ENCODE measurements around the gene POLN. TPM values are rescaled to one million over a fixed set of nuclear protein-coding genes. Genes with fewer than 3 reads are reported as not detected.

The POLN gene
- total RNA-seq, 2 donors from 2014 or later = 1.6 to 2.8 TPM

DNA sequence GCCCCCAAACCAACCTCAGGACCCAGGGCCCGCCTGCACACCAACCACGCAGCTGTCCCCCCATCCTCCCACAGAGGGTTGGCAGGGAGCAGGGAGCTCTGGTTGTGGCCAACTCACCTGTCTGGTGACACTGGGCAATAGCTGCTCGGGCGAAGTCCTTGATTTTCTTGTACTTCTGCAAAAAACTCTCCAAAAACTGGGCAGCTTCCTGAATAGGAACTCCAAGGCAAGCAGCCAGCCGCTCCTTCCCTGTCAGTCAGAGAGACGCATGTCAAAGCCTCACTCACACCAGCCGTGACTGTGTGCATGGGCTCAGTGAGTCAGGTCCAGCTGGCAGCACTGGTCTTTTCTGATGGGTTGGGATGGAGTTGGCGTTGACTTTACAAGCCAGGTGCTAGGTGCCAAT lies 156.4 kb downstream of the POLN start:
- intact Hi-C loops (cut with DNase I) = no loop called here
- TF ChIP-seq CTCF (IDR thresholded peaks at IDR 0.05) = no peak
- H3K4me1 ChIP-seq = no peaks in the 10 kb centered on the region
- DNase-seq = peak; percentile 8
- no peak overlapping the region for H3K4me3 ChIP-seq
- H3K27me3 ChIP-seq = no peaks in the 10 kb centered on the region
- no peak overlapping the region for H3K9ac ChIP-seq (ENCODE audit: low read depth in 2 of 2, low read length in 2 of 2)
- no peaks in the 10 kb centered on the region for H3K9me3 ChIP-seq
- H3K27ac ChIP-seq = no peak overlapping the region
- no peaks in the 10 kb centered on the region for H3K36me3 ChIP-seq

- H3K9ac ChIP-seq (ENCODE audit: low read depth in 2 of 2, low read length in 2 of 2) = no peak overlapping the region
- H3K27ac ChIP-seq = no peak overlapping the region
- H3K4me1 ChIP-seq = no peaks in the 10 kb centered on the region
- intact Hi-C loops (cut with DNase I) = no loop called here
- TF ChIP-seq CTCF (IDR thresholded peaks at IDR 0.05) = no peak
- no peaks in the 10 kb centered on the region for H3K27me3 ChIP-seq
- H3K36me3 ChIP-seq = no peaks in the 10 kb centered on the region
- no peak overlapping the region for H3K4me3 ChIP-seq
- peak; percentile 7 for DNase-seq
- no peaks in the 10 kb centered on the region for H3K9me3 ChIP-seq
Measured at GRCh38 chr4:2084316-2084715, 157.6 kb downstream of the POLN start.

DNA sequence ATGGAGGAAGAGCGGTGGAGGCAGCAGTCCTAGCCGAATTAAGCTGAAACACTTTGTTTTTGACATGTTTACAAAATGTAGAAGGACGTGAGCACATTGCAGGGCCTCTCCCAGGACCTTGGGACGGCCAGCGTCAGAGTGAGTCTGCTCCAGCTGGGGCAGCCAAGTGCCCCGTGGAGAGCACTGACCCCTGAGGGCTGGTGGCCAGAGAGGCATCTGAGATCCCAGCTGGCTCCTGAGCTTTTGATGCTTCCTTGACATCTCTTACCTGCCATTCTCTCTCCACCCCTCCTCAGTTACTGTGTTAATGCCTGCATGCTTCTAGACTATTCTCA lies 158.1 kb downstream of the POLN start:
- H3K9ac ChIP-seq (ENCODE audit: low read depth in 2 of 2, low read length in 2 of 2) = no peak overlapping the region
- H3K27me3 ChIP-seq = no peaks in the 10 kb centered on the region
- peak; percentile 4 for DNase-seq
- H3K4me3 ChIP-seq = no peak overlapping the region
- H3K4me1 ChIP-seq = no peaks in the 10 kb centered on the region
- H3K36me3 ChIP-seq = no peaks in the 10 kb centered on the region
- intact Hi-C loops (cut with DNase I) = no loop called here
- no peak for TF ChIP-seq CTCF (IDR thresholded peaks at IDR 0.05)
- no peaks in the 10 kb centered on the region for H3K9me3 ChIP-seq
- H3K27ac ChIP-seq = no peak overlapping the region

DNA sequence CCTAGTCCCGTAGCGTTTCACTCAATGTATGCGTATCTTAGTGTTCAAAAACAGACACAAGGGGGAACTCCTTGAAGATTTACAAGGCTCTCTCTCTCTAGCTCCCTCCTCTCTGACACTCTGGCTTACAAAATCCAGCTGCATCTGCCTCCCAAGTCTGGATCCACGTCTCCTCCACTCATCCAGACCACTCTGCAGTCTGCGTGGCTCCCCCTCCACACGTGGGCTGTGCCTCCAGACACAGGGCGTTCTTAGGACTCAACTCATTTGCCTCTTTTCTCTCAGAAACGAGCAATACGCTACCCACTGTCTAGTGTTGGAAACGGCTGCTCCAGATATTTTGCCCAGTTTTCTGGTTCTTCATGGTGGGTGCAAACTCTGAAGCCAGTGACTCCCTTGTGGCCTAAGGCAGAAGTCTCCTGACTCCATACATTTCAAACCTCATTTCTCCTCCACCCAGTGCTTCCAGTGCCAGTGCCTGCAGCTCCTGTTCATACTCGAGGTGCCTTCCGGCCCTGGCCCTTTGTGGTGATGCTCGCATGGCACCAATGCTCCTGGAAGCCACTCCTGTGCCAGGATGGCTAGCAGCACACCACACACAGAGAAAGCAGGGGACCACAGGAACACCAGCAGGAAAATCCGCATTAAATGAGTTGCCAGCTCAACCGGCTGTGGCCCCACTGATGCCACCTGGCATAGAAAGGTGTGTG lies 158.7 kb downstream of the POLN start:
- DNase-seq = peak; percentile 6
- H3K9ac ChIP-seq (ENCODE audit: low read depth in 2 of 2, low read length in 2 of 2) = no peak overlapping the region
- H3K27ac ChIP-seq = no peak overlapping the region
- no peak overlapping the region for H3K4me3 ChIP-seq
- H3K4me1 ChIP-seq = no peaks in the 10 kb centered on the region
- no peaks in the 10 kb centered on the region for H3K27me3 ChIP-seq
- no peaks in the 10 kb centered on the region for H3K9me3 ChIP-seq
- H3K36me3 ChIP-seq = no peaks in the 10 kb centered on the region
- intact Hi-C loops (cut with DNase I) = no loop called here
- TF ChIP-seq CTCF (IDR thresholded peaks at IDR 0.05) = no peak

DNA sequence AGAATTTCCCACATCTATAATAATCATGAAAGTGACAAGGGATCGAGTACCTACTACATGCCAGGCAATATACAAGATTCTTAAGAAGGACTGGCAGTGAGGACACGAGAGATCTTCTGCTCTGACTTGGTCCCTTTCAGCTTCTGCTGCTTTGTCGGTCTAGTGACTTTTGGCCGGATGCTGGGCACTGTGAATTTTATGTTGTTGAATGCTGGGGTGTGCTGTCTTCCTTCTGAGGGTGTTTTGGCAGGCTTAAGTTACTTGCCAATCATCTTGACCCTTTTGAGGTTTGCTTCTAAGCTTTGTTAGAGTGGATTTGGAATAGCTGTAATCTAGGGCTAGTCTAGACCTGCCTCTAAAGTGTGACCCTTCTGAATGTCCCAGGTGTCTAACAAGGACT lies 159.3 kb downstream of the POLN start:
- no peaks in the 10 kb centered on the region for H3K36me3 ChIP-seq
- H3K4me3 ChIP-seq = no peak overlapping the region
- H3K27ac ChIP-seq = no peak overlapping the region
- no peak for DNase-seq
- H3K27me3 ChIP-seq = no peaks in the 10 kb centered on the region
- intact Hi-C loops (cut with DNase I) = no loop called here
- H3K9ac ChIP-seq (ENCODE audit: low read depth in 2 of 2, low read length in 2 of 2) = no peak overlapping the region
- H3K9me3 ChIP-seq = no peaks in the 10 kb centered on the region
- H3K4me1 ChIP-seq = no peaks in the 10 kb centered on the region
- TF ChIP-seq CTCF (IDR thresholded peaks at IDR 0.05) = no peak
